IMR-90 (cell line): Measurements from ENCODE around the gene CTTN. TPM values are rescaled to one million over a fixed set of nuclear protein-coding genes. Genes with fewer than 3 reads are reported as not detected.

Source experiments
- ATAC-seq: fragments of 200-7000 bp; cut with Tn5 transposase; 2 replicates; pipeline ENCODE4 v1.9.1; 2020; ENCODE audit warnings: low read depth, mild to moderate bottlenecking, moderate library complexity
- BruUV-seq: library from RNA; stranded (reverse); fragments of 400-500 nt; replicated peaks from 2 replicates; lab custom pipeline; 2021; lab: Mats Ljungman, UMichigan
- CTCF ChIA-PET: fragments of 300-600 bp; formaldehyde crosslinking; extraction: SDS; loops from one replicate; lab custom pipeline; 2021; ENCODE audit warnings: antibody characterized with exemption; lab: Yijun Ruan, JAX
- POLR2A ChIA-PET: fragments of 300-600 bp; sonication (Branson Sonifier 250); formaldehyde crosslinking; loops from one replicate; lab custom pipeline; 2022; ENCODE audit warnings: antibody characterized with exemption; ENCODE audit not compliant: unreplicated experiment; lab: Charles Lee
- DNase-seq: peaks from one replicate; pipeline ENCODE4 v3.0.0; 2013
- H2AFZ ChIP-seq: replicated peaks from 2 replicates; pipeline ENCODE3; 2013; ENCODE audit warnings: low read length, mild to moderate bottlenecking; ENCODE audit not compliant: poor library complexity
- H2AK5ac ChIP-seq: 2 replicates; pipeline ENCODE4 v1.6.1; 2013; ENCODE audit warnings: low read depth, low read length, inconsistent platforms
- H2AK9ac ChIP-seq: replicated peaks from 2 replicates; pipeline ENCODE3; 2013; ENCODE audit warnings: mild to moderate bottlenecking, low read depth, low read length, moderate library complexity; ENCODE audit not compliant: poor library complexity
- H2BK120ac ChIP-seq: 2 replicates; pipeline ENCODE4 v1.6.1; 2013; ENCODE audit warnings: low read depth, low read length, inconsistent platforms
- H2BK15ac ChIP-seq: 3 replicates; pipeline ENCODE4 v1.6.1; 2013; ENCODE audit warnings: low read depth, low read length, inconsistent platforms
- H2BK20ac ChIP-seq: 2 replicates; pipeline ENCODE4 v1.6.1; 2013; ENCODE audit warnings: low read depth, mild to moderate bottlenecking, inconsistent platforms, low read length, moderate library complexity
- H2BK5ac ChIP-seq: 2 replicates; pipeline ENCODE4 v1.6.1; 2013; ENCODE audit warnings: mild to moderate bottlenecking, low read depth, low read length, inconsistent platforms; ENCODE audit not compliant: poor library complexity, severe bottlenecking
- H3K14ac ChIP-seq: replicated peaks from 2 replicates; pipeline ENCODE4 v1.6.1; 2013; ENCODE audit warnings: low read depth, low read length, inconsistent platforms
- H3K18ac ChIP-seq: 2 replicates; pipeline ENCODE4 v1.6.1; 2013; ENCODE audit warnings: low read depth, low read length, control low read depth
- H3K23ac ChIP-seq: 2 replicates; pipeline ENCODE4 v1.6.1; 2013; ENCODE audit warnings: low read depth, low read length, inconsistent platforms
- H3K27ac ChIP-seq: 2 replicates; pipeline ENCODE4 v1.5.1; 2013; ENCODE audit warnings: mild to moderate bottlenecking, control low read depth, low read length; ENCODE audit not compliant: insufficient read depth
- H3K27me3 ChIP-seq: 2 replicates; pipeline ENCODE4 v1.6.1; 2013; ENCODE audit warnings: low read length; ENCODE audit not compliant: control insufficient read depth, insufficient read depth
- H3K36me3 ChIP-seq: 2 replicates; pipeline ENCODE4 v1.6.1; 2013; ENCODE audit warnings: low read length, mixed read lengths; ENCODE audit not compliant: control insufficient read depth, insufficient read depth
- H3K4ac ChIP-seq: 2 replicates; pipeline ENCODE4 v1.6.1; 2013; ENCODE audit warnings: low read depth, low read length, inconsistent platforms
- H3K4me1 ChIP-seq: 2 replicates; pipeline ENCODE4 v1.6.1; 2013; ENCODE audit warnings: low read length, mixed read lengths; ENCODE audit not compliant: control insufficient read depth, insufficient read depth
- H3K4me2 ChIP-seq: 2 replicates; pipeline ENCODE4 v1.6.1; 2013; ENCODE audit warnings: low read depth, mild to moderate bottlenecking, control low read depth, low read length, moderate library complexity
- H3K4me3 ChIP-seq: 2 replicates; pipeline ENCODE4 v1.5.1; 2013; ENCODE audit warnings: low read depth, mild to moderate bottlenecking, control low read depth, low read length, moderate library complexity; ENCODE audit not compliant: insufficient read depth
- H3K56ac ChIP-seq: 2 replicates; pipeline ENCODE4 v1.6.1; 2013; ENCODE audit warnings: low read length, inconsistent platforms; ENCODE audit not compliant: insufficient read depth; ENCODE audit errors: extremely low read depth
- H3K79me1 ChIP-seq, 2 experiments: 2 replicates each; pipeline ENCODE4 v1.6.1; 2013; ENCODE audit warnings: low read length in 2 of 2, inconsistent platforms in 1 of 2, low read depth in 1 of 2
- H3K9ac ChIP-seq: 2 replicates; pipeline ENCODE4 v1.6.1; 2013; ENCODE audit warnings: low read depth, low read length, control low read depth
- H3K9me1 ChIP-seq: 2 replicates; pipeline ENCODE4 v1.6.1; 2013; ENCODE audit warnings: low read length, inconsistent platforms; ENCODE audit not compliant: insufficient read depth
- H3K9me3 ChIP-seq: 2 replicates; pipeline ENCODE4 v1.6.1; 2013; ENCODE audit warnings: low read length; ENCODE audit not compliant: control insufficient read depth, insufficient read depth
- H4K20me1 ChIP-seq: 2 replicates; pipeline ENCODE4 v1.6.1; 2013; ENCODE audit warnings: low read length, inconsistent platforms; ENCODE audit not compliant: insufficient read depth
- H4K5ac ChIP-seq: 2 replicates; pipeline ENCODE4 v1.6.1; 2013; ENCODE audit warnings: mild to moderate bottlenecking, low read depth, low read length, control low read depth
- H4K8ac ChIP-seq, 2 experiments: 2 replicates each; pipeline ENCODE4 v1.6.1; 2013; ENCODE audit warnings: low read depth in 2 of 2, low read length in 2 of 2, control low read depth in 1 of 2, inconsistent platforms in 1 of 2
- H4K91ac ChIP-seq: 2 replicates; pipeline ENCODE4 v1.6.1; 2013; ENCODE audit warnings: low read depth, low read length, inconsistent platforms; ENCODE audit not compliant: insufficient read depth
- FOS ChIP-seq: fragments of 150-350 bp; IDR thresholded peaks from 2 replicates; pipeline ENCODE4 v1.6.1; 2016; ENCODE audit warnings: low read depth, low read length
- RCOR1 ChIP-seq: IDR thresholded peaks from 2 replicates; pipeline ENCODE4 v1.6.1; 2012; ENCODE audit warnings: mild to moderate bottlenecking, low read length, improper control_type of control experiment; ENCODE audit not compliant: insufficient replicate concordance
- SMC3 ChIP-seq: fragments of 150-350 bp; IDR thresholded peaks from 2 replicates; pipeline ENCODE4 v1.6.1; 2016; ENCODE audit warnings: low read depth, mild to moderate bottlenecking, antibody characterized with exemption, low read length, moderate library complexity
- WGBS, 2 experiments: methylation state at CpG; one replicate each; pipeline versions ENCODE4 v1.1.5 to v1.1.7; 2013; ENCODE audit warnings: missing lambda C conversion rate in 2 of 2; ENCODE audit not compliant: insufficient read length in 1 of 2; ENCODE audit errors: extremely low coverage in 2 of 2; 5-methylcytosine and 5-hydroxymethylcytosine counted together
- dilution Hi-C: fragments of 300-500 bp; cut with HindIII; formaldehyde crosslinking; loops from one replicate; pipeline ENCODE4 v1.14.3; 2018; ENCODE audit warnings: low sequenced_read_pairs; ENCODE audit not compliant: unreplicated experiment
- in situ Hi-C: fragments of 300-500 bp; cut with MboI; formaldehyde crosslinking; loops from 3 replicates; pipeline ENCODE4 v1.14.3; 2019; ENCODE audit warnings: low sequenced_read_pairs, inconsistent platforms, mixed read lengths
- intact Hi-C: fragments of 100-400 bp; cut with micrococcal nuclease; formaldehyde crosslinking; loops from 2 replicates; pipeline ENCODE4 v1.10.0; 2022
- polyA plus RNA-seq, 3 experiments: library from polyadenylated mRNA; depleted of rRNA; stranded (reverse); fragments of >200 nt; gene quantifications; 2 replicates each; pipeline ENCODE4 v1.2.3, GENCODE V29; 2012; ENCODE audit warnings: low replicate concordance in 1 of 3
- total RNA-seq: library from RNA; depleted of rRNA; stranded (reverse); fragments of >200 nt; gene quantifications from 2 replicates; pipeline ENCODE4 v1.2.3, GENCODE V29; 2012

The CTTN gene
- total and polyA plus RNA-seq, 2 of the 4 experiments (the other 2 are of a cell fraction) = 287 to 296 TPM

DNA sequence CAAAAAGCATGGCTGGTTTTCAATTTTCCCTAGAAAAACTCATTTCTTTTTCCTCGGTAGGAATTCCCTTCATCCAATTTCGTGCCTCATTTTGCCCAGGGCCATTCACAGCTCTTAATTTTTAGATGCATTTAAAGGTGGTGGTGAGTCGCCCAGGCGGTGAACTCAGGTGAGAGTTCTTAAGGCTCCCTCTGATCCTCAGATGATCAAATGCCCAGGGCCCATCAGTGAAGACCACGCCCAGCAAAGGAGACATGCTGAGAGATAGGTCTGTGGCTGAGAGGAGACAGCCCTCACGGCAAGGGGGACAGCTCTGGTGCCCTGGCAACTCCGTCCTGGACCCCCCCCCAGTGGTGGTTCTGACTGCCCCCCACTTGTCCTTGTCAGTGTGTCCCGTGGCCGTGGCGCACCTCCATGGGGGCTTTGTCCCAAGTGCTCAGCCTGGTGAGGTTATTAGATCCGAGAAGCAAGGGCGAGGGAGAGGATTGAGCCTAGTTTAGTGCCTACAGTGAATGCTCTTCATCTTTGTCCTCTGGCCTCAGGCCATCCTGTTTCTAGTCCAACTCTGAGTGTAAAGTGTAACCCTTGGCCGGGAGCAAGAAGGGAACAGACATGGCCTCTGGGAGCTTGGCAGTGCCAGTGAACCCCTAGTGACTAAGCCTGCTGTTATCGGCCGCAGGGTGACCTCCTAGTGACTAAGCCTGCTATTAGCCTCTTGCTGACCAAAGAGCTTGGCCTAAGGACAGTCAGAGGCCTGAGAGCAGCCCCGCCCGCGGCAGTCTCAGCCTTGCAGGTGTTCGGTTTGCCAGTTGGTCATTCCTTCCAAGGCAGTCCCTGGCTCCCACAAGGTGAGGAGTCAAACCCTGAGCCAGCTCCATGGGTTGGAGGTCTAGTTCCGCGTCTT lies 83.5 kb downstream of the CTTN start:
- H2BK15ac ChIP-seq = no peak overlapping the region
- no peaks in the 10 kb centered on the region for H3K79me1 ChIP-seq
- POLR2A ChIA-PET = no interaction called here
- no peak overlapping the region for H3K27ac ChIP-seq
- H3K9me3 ChIP-seq = no peaks in the 10 kb centered on the region
- H2AK9ac ChIP-seq = no peak overlapping the region
- BruUV-seq = no TSS peak
- H3K56ac ChIP-seq = no peak overlapping the region
- H3K36me3 ChIP-seq = peaks cover 2% of the 10 kb centered on the region; the same call in 1 of the 2 replicates
- no peak overlapping the region for H3K4ac ChIP-seq
- no peak overlapping the region for H4K5ac ChIP-seq
- peak; percentile 75 for ATAC-seq
- dilution Hi-C loops (no loop called here), in situ Hi-C loops (no loop called here), intact Hi-C loops (no loop called here)
- no peak overlapping the region for H2BK20ac ChIP-seq
- peaks cover 2% of the 10 kb centered on the region; the same call in 1 of the 2 replicates for H3K27me3 ChIP-seq
- H4K20me1 ChIP-seq = 0 out of 2 replicates have a peak, but pooled peaks cover 3% of the 10 kb centered on the region
- H2BK120ac ChIP-seq = no peak overlapping the region
- H3K9ac ChIP-seq = no peak overlapping the region
- peak overlapping the region; percentile 26 for H2AFZ ChIP-seq
- peak; percentile 63 for DNase-seq
- no peak overlapping the region for H3K14ac ChIP-seq
- CTCF ChIA-PET = interaction anchor here (0.8 to 1.1 kb wide), 3 partner anchors 22 to 87 kb away, joined by 3 read pairs; no protein-coding TSS in a partner anchor
- no peak overlapping the region for H3K4me2 ChIP-seq
- peaks cover 3% of the 10 kb centered on the region; the same call in 1 of the 2 replicates for H3K9me1 ChIP-seq
- no peak for TF ChIP-seq SMC3
- peak; percentile 64 for TF ChIP-seq RCOR1
- peak; percentile 56 for TF ChIP-seq FOS
- no peak overlapping the region for H4K91ac ChIP-seq
- H3K4me1 ChIP-seq = peaks cover 7% of the 10 kb centered on the region
- no peak overlapping the region for H4K8ac ChIP-seq
- no peak overlapping the region for H2BK5ac ChIP-seq
- H3K18ac ChIP-seq = no peak overlapping the region
- no peak overlapping the region for H3K4me3 ChIP-seq
- no peak overlapping the region for H3K23ac ChIP-seq
- WGBS, 2 experiments = 52% methylated on average over 6 of the region's 21 CpGs; no CpG with 5 or more reads in 1 of the 2 experiments
- no peak overlapping the region; the same call in 1 of the 2 replicates for H2AK5ac ChIP-seq
